Renal cortex interstitium (tissue), 11 donors: Measurements from ENCODE around the gene ATG2B. TPM values are rescaled to one million over a fixed set of nuclear protein-coding genes. Genes with fewer than 3 reads are reported as not detected.
"Not testable (repeated sequence)": the region's sequence is repeated elsewhere in the genome, so short reads cannot be mapped to it uniquely, and the experiment has no call there.

Experiments used
- DNase-seq, 11 donors: peaks; one replicate each; pipeline ENCODE4 v3.0.0-alpha.2; 2013; ENCODE audit warnings: low read depth in 9 of 11, low spot score in 4 of 11; ENCODE audit errors: extremely low read depth in 1 of 11
- polyA plus RNA-seq, 3 donors: library from polyadenylated mRNA; unstranded; fragments of 120-200 nt; gene quantifications; one replicate each; pipeline ENCODE4 v1.2.1, GENCODE V29; 2013; ENCODE audit not compliant: insufficient read length in 3 of 3

The ATG2B gene
- polyA plus RNA-seq, 3 donors = 30.4 to 49.9 (median 31.4) TPM

GRCh38 chr14:96245074-96245473 lies 118.1 kb downstream of the ATG2B start:
- DNase-seq = not testable (repeated sequence)

- no peak for DNase-seq
These were observed 119.4 kb downstream of the ATG2B start for GRCh38 chr14:96243785-96244184.

- DNase-seq = no peak
These were observed 121.0 kb downstream of the ATG2B start for GRCh38 chr14:96242126-96242525.

- DNase-seq = no peak
These were observed 122.5 kb downstream of the ATG2B start for GRCh38 chr14:96240641-96241040.

GRCh38 chr14:96239711-96240141 lies 123.4 kb downstream of the ATG2B start:
- DNase-seq = no peak

GRCh38 chr14:96238676-96239265 lies 124.4 kb downstream of the ATG2B start:
- DNase-seq = no peak

GRCh38 chr14:96237641-96238040 lies 125.5 kb downstream of the ATG2B start:
- DNase-seq = no peak

GRCh38 chr14:96235426-96235825 lies 127.7 kb downstream of the ATG2B start:
- no peak for DNase-seq

GRCh38 chr14:96233661-96234060 lies 129.5 kb downstream of the ATG2B start:
- no peak for DNase-seq

- no peak for DNase-seq
These were observed 130.6 kb downstream of the ATG2B start for GRCh38 chr14:96232506-96232905.

GRCh38 chr14:96231526-96232130 lies 131.5 kb downstream of the ATG2B start:
- no peak for DNase-seq

GRCh38 chr14:96231056-96231455 lies 132.1 kb downstream of the ATG2B start:
- DNase-seq = no peak

GRCh38 chr14:96229315-96229714 lies 133.8 kb downstream of the ATG2B start:
- no peak for DNase-seq

Other genes starting within 250 kb of the ATG2B start
- 1 to 10 TPM; 3.3 to 5.2 (median 3.5) TPM for gene BDKRB2, start 158.5 kb downstream of the ATG2B start, polyA plus RNA-seq
- gene BDKRB1, start 107.1 kb downstream of the ATG2B start, polyA plus RNA-seq = 1 to 10 TPM in 1 of 3 donors, under 1 TPM in 2; 0.23 to 1.0 (median 0.52) TPM
- gene GSKIP, start 185 bp upstream of the ATG2B start, polyA plus RNA-seq = 10 to 100 TPM; 30.5 to 34.9 (median 30.9) TPM
- gene AK7, start 28.8 kb upstream of the ATG2B start, polyA plus RNA-seq = 1 to 10 TPM; 4.4 to 6.6 (median 6.3) TPM
- gene PAPOLA, start 139.0 kb upstream of the ATG2B start, polyA plus RNA-seq = 100 to 1,000 TPM; 198 to 241 (median 228) TPM